PC-3 (cell line): ENCODE data around the gene PCED1B. TPM values are rescaled to one million over a fixed set of nuclear protein-coding genes. Genes with fewer than 3 reads are reported as not detected.

ENCODE experiments used
- ATAC-seq: fragments of 200-7000 bp; cut with Tn5 transposase; 2 replicates; pipeline ENCODE4 v1.9.1; 2020; ENCODE audit warnings: mild to moderate bottlenecking, moderate library complexity
- BruUV-seq: library from RNA; stranded (reverse); fragments of 400-500 nt; replicated peaks from 2 replicates; lab custom pipeline; 2021; lab: Mats Ljungman, UMichigan
- CTCF ChIA-PET: fragments of 300-600 bp; sonication (Branson Sonifier 250); formaldehyde crosslinking; loops from one replicate; lab custom pipeline; 2022; ENCODE audit warnings: antibody characterized with exemption; lab: Charles Lee
- POLR2A ChIA-PET: fragments of 300-600 bp; sonication (Branson Sonifier 250); formaldehyde crosslinking; loops from one replicate; lab custom pipeline; 2022; ENCODE audit warnings: antibody characterized with exemption; ENCODE audit not compliant: unreplicated experiment; lab: Charles Lee
- DNase-seq: peaks from one replicate; pipeline ENCODE4 v3.0.0-alpha.2; 2015
- H2AFZ ChIP-seq: fragments of 300-600 bp; sonication (generic); 2 replicates; pipeline ENCODE4 v1.6.0; 2016; ENCODE audit warnings: antibody characterized with exemption, low read length
- H3F3A ChIP-seq: fragments of 300-600 bp; sonication (generic); one replicate; pipeline ENCODE4 v1.6.0; 2017; ENCODE audit warnings: antibody characterized with exemption, low read length, control low read depth, mild to moderate bottlenecking; ENCODE audit not compliant: unreplicated experiment
- H3K27ac ChIP-seq: fragments of 300-600 bp; sonication (generic); 2 replicates; pipeline ENCODE4 v1.5.1; 2016; ENCODE audit warnings: mild to moderate bottlenecking, low read length
- H3K27me3 ChIP-seq: fragments of 300-600 bp; sonication (generic); 2 replicates; pipeline ENCODE4 v1.6.1; 2016; ENCODE audit warnings: low read length, mixed read lengths
- H3K36me3 ChIP-seq: fragments of 300-600 bp; sonication (generic); 2 replicates; pipeline ENCODE4 v1.6.1; 2016; ENCODE audit warnings: low read depth, mixed run types, low read length, mixed read lengths
- H3K4me1 ChIP-seq: fragments of 300-600 bp; sonication (generic); 2 replicates; pipeline ENCODE4 v1.5.1; 2016; ENCODE audit warnings: low read length; ENCODE audit not compliant: insufficient read depth
- H3K4me2 ChIP-seq: fragments of 300-600 bp; sonication (generic); 2 replicates; pipeline ENCODE4 v1.6.0; 2016; ENCODE audit warnings: low read length
- H3K4me3 ChIP-seq: fragments of 300-600 bp; sonication (generic); 2 replicates; pipeline ENCODE4 v1.5.1; 2016; ENCODE audit warnings: mild to moderate bottlenecking, low read length, mixed read lengths
- H3K79me2 ChIP-seq: fragments of 300-600 bp; sonication (generic); 2 replicates; pipeline ENCODE4 v1.6.1; 2017; ENCODE audit warnings: low read length, mixed read lengths
- H3K9ac ChIP-seq: fragments of 300-600 bp; sonication (generic); 2 replicates; pipeline ENCODE4 v1.6.0; 2016; ENCODE audit warnings: mild to moderate bottlenecking, low read length
- H3K9me2 ChIP-seq: fragments of 300-600 bp; sonication (generic); replicated peaks from 2 replicates; pipeline ENCODE4 v1.6.1; 2016; ENCODE audit warnings: mixed run types, low read length, mixed read lengths
- H3K9me3 ChIP-seq: fragments of 300-600 bp; sonication (generic); 2 replicates; pipeline ENCODE4 v1.6.1; 2016; ENCODE audit warnings: low read length, mixed read lengths
- H4K20me1 ChIP-seq: fragments of 300-600 bp; sonication (generic); 2 replicates; pipeline ENCODE4 v1.6.1; 2016; ENCODE audit warnings: low read length, mixed read lengths
- CTCF ChIP-seq: fragments of 300-600 bp; sonication (generic); conservative IDR thresholded peaks from 2 replicates; pipeline ENCODE4 v1.5.1; 2017; ENCODE audit warnings: antibody characterized with exemption, low read depth, mild to moderate bottlenecking, low read length
- EZH2 ChIP-seq: fragments of 300-600 bp; sonication (generic); IDR thresholded peaks from one replicate; pipeline ENCODE4 v1.6.1; 2017; ENCODE audit warnings: antibody characterized with exemption, mild to moderate bottlenecking, low read length; ENCODE audit not compliant: unreplicated experiment
- EZH2phosphoT487 ChIP-seq: fragments of 300-600 bp; sonication (generic); IDR thresholded peaks from 2 replicates; pipeline ENCODE4 v1.6.1; 2018; ENCODE audit warnings: mild to moderate bottlenecking, antibody characterized with exemption, low read length, borderline replicate concordance
- intact Hi-C: fragments of 100-400 bp; cut with micrococcal nuclease; formaldehyde crosslinking; loops from 2 replicates; pipeline ENCODE4 v1.9.0; 2023
- total RNA-seq: library from RNA; depleted of rRNA; stranded (reverse); fragments of >200 nt; gene quantifications from 2 replicates; pipeline ENCODE4 v1.2.3, GENCODE V29; 2014

The PCED1B gene
- total RNA-seq, 1 experiment from 2014 or later = 1.0 TPM

GRCh38 chr12:47038270-47038748 lies 41.1 kb upstream of the PCED1B start:
- CTCF ChIA-PET = interaction anchor here (0.7 kb wide), 1 partner anchor 32 kb away, joined by 4 read pairs; no protein-coding TSS in a partner anchor
- Histone ChIP-seq H2AFZ (no peak overlapping the region), H3K27ac (peak overlapping the region; percentile 77), H3F3A (peaks cover 4% of the 10 kb centered on the region), H3K4me3 (peak overlapping the region; percentile 21; the same call in 1 of the 2 replicates), H3K4me1 (peaks cover 49% of the 10 kb centered on the region), H4K20me1 (no peaks in the 10 kb centered on the region), H3K9me3 (0 out of 2 replicates have a peak, but pooled peaks cover 5% of the 10 kb centered on the region), H3K4me2 (peak overlapping the region; percentile 72), H3K36me3 (no peaks in the 10 kb centered on the region), H3K9me2 (no peaks in the 10 kb centered on the region), H3K9ac (peak overlapping the region; percentile 29), H3K27me3 (no peaks in the 10 kb centered on the region), H3K79me2 (no peaks in the 10 kb centered on the region)
- TF ChIP-seq EZH2 = no peak
- no peak for TF ChIP-seq EZH2phosphoT487
- no peak for TF ChIP-seq CTCF
- intact Hi-C loops = loop anchor here (10.0 kb wide), 4 partner anchors 206 to 616 kb away; no protein-coding TSS in a partner anchor
- BruUV-seq = no TSS peak
- ATAC-seq (no peak; the same call in 1 of the 2 replicates), DNase-seq (peak; percentile 87)
- POLR2A ChIA-PET = no interaction called here

DNA sequence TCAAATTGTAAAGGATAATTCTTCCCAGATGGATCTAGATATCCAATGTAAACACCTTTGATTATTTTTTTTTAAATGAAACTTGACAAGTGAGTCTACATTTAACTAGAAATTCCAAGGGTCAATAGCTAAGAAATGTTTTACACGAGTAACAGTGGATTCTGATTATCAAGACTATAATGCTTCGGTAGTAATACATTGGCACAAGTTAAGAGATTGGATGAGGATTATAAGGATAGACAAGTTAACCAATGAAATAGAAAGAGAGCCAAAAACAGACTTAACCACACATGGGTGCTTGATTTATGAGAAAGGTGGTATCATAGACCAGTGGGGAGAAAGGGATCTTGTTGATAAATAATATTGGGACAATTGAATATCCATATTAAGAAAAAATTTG lies 40.3 kb upstream of the PCED1B start:
- Histone ChIP-seq H4K20me1 (no peaks in the 10 kb centered on the region), H3K9ac (peak overlapping the region; percentile 29; the same call in 1 of the 2 replicates), H3F3A (peaks cover 4% of the 10 kb centered on the region), H3K4me2 (peak overlapping the region; percentile 72), H3K4me1 (peaks cover 41% of the 10 kb centered on the region), H3K36me3 (no peaks in the 10 kb centered on the region), H2AFZ (no peak overlapping the region), H3K4me3 (no peak overlapping the region), H3K27me3 (no peaks in the 10 kb centered on the region), H3K79me2 (no peaks in the 10 kb centered on the region), H3K9me3 (0 out of 2 replicates have a peak, but pooled peaks cover 5% of the 10 kb centered on the region), H3K27ac (peak overlapping the region; percentile 77), H3K9me2 (no peaks in the 10 kb centered on the region)
- intact Hi-C loops = loop anchor here (10.0 kb wide), 4 partner anchors 206 to 616 kb away; no protein-coding TSS in a partner anchor
- ATAC-seq = no peak
- TF ChIP-seq EZH2phosphoT487 = no peak
- ChIA-PET CTCF (no interaction called here), POLR2A (no interaction called here)
- DNase-seq = no peak
- BruUV-seq = no TSS peak

GRCh38 chr12:47039756-47040155 lies 39.7 kb upstream of the PCED1B start:
- no peaks in the 10 kb centered on the region for H3K27me3 ChIP-seq
- H3F3A ChIP-seq = peaks cover 4% of the 10 kb centered on the region
- 0 out of 2 replicates have a peak, but pooled peaks cover 5% of the 10 kb centered on the region for H3K9me3 ChIP-seq
- no peaks in the 10 kb centered on the region for H3K9me2 ChIP-seq
- no peaks in the 10 kb centered on the region for H4K20me1 ChIP-seq
- H3K27ac ChIP-seq = no peak overlapping the region
- BruUV-seq = no TSS peak
- TF ChIP-seq EZH2 (no peak), EZH2phosphoT487 (no peak), CTCF (no peak)
- intact Hi-C loops = loop anchor here (10.0 kb wide), 4 partner anchors 205 to 615 kb away; no protein-coding TSS in a partner anchor
- H2AFZ ChIP-seq = no peak overlapping the region
- no peak overlapping the region for H3K4me3 ChIP-seq
- POLR2A ChIA-PET = no interaction called here
- peak; percentile 18; the same call in 1 of the 2 replicates for ATAC-seq
- H3K4me1 ChIP-seq = peaks cover 35% of the 10 kb centered on the region
- H3K9ac ChIP-seq = no peak overlapping the region
- DNase-seq = no peak
- H3K79me2 ChIP-seq = no peaks in the 10 kb centered on the region
- no peak overlapping the region for H3K4me2 ChIP-seq
- CTCF ChIA-PET = interaction anchor here (0.6 kb wide), 1 partner anchor 18 kb away, joined by 3 read pairs; no protein-coding TSS in a partner anchor
- no peaks in the 10 kb centered on the region for H3K36me3 ChIP-seq
